NCI-H2107 (cell line): ENCODE measurements around the gene SYNM.
"Not testable (repeated sequence)": the region's sequence is repeated elsewhere in the genome, so short reads cannot be mapped to it uniquely, and the experiment has no call there.

Experiments used
- DNase-seq: peaks from one replicate; lab custom pipeline; 2025; lab: John Stamatoyannopoulos, UW

SYNM gene

DNA sequence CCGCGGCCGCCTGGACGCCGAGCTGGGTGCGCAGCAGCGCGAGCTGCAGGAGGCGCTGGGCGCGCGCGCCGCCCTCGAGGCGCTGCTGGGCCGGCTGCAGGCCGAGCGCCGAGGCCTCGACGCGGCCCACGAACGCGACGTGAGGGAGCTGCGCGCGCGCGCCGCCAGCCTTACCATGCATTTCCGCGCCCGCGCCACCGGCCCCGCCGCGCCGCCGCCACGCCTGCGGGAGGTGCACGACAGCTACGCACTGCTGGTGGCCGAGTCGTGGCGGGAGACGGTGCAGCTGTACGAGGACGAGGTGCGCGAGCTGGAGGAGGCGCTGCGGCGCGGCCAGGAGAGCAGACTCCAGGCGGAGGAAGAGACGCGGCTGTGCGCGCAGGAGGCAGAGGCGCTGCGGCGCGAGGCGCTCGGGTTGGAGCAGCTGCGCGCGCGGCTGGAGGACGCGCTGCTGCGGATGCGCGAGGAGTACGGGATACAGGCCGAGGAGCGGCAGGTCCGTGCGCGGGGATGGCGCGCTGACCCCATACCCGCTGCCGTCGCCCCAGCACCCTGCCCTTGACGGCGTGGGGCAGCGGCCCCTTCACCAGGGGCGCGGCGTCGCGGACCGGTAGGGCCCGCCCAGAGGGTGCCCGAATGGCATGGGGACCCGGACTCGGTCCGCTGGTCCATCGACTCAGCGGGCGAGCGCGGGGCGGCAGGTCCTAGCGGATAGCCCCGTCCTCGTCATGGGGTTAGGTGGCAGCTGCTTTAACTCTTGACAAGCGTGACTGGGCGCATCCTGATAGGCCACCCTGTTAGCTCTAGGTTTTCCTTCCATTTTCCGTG lies 848 bp downstream of the SYNM start:
- DNase-seq: peak; percentile 9

GRCh38 chr15:99106417-99107220 lies 1.7 kb downstream of the SYNM start:
- DNase-seq: no peak

DNA sequence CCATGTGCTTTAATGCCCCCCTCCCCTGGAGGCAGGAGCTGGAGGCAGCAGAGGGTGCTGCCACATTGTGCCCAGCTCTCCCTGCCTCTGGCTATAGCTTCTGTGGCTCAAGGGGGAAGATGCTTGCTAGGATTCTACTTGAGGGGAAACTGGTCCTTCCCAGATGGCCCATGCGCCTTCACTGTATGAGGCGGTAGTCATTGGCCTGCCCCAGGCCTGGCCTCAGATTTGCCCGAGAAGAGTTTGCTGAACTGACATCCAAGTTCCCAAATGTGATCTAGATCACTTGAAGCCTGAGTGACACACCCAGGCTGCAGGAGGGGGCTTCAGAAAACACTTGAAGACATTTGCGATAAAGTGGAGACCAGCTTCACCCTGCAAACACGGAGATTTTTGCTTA lies 4.1 kb downstream of the SYNM start:
- DNase-seq: no peak

DNA sequence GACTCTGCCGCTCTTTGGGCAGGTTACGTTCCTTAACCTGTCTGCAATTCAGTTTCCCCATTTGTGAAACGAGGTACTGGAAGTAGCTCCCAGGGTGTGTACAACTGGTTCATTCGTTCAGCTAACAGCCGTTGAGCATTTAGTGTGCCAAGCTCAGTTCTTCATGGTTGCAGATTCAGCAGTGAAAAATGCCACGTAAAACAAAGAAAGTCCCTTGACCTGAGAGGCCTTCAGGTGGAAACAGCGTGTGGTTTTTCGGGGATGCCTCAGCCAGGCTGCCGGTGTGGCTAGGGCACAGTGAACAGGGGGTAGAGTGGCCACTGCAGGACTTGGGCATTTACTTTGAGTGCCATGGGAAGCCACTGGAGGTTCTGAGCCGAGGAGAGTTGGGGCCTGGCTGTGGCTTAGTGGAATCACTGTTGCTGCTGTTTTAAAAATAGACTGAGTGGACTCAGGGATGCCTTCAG lies 4.7 kb downstream of the SYNM start:
- no peak for DNase-seq

GRCh38 chr15:99110093-99110492 lies 5.2 kb downstream of the SYNM start:
- no peak for DNase-seq

GRCh38 chr15:99110581-99111320 lies 5.9 kb downstream of the SYNM start:
- DNase-seq: no peak

DNA sequence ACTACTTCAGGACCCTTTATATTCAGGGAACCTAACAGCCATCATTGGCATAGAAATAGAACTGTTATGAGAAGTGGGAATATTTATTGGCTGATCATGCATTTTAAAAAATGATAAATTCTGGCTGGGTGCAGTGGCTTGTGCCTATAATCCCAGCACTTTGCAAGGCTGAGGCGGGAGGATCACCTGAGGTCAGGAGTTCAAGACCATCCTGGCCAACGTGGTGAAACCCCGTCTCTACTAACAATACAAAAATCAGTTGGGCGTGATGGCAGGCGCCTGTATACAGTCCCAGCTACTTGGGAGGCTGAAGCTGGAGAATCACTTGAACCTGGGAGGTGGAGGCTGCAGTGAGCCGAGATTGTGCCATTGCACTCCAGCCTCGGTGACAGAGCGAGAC lies 6.8 kb downstream of the SYNM start:
- DNase-seq: not testable (repeated sequence)

GRCh38 chr15:99113547-99114271 lies 8.8 kb downstream of the SYNM start:
- no peak for DNase-seq

- DNase-seq: no peak
Measured at GRCh38 chr15:99114511-99115299, 9.8 kb downstream of the SYNM start.

DNA sequence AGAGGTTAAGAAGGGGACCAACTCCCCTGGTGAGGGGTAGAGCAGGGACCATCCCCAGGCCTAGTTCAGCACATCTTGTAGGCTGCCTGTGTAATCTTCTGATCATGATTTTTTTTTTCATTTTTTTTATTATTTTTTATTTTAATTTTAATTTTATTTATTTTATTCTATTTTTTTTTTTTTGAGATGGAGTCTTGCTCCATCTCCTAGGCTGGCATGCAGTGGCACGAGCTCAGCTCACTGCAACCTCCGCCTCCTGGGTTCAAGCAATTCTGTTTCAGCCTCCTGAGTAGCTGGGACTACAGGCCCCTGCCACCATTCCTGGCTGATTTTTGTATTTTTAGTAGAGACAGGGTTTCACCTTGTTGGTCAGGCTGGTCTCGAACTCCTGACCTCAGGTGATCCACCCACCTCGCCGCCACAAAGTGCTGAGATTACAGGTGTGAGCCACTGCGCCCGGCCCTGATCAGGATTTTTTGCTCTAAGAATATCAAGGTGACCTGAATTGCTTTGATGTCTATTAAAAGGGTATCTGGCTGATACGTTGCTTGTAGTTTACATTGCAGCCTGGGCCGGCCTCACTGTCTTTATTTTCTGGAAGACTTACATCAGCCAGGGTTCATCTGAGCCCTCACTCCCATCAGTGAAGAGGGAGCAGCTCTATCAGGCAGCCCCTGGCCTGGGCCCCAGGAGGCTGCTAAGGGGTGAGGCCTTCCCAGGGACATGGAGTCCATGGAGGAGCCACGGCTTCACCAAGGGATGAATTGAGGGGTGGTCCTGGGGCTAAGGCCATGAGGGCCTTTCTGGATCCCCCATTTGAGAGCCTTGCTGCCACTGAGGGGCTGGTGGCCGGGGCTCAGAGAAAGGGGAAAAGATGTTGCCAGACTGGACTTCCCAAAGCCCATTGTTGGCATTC lies 10.7 kb downstream of the SYNM start:
- DNase-seq: no peak

GRCh38 chr15:99117111-99117510 lies 12.2 kb downstream of the SYNM start:
- no peak for DNase-seq

DNA sequence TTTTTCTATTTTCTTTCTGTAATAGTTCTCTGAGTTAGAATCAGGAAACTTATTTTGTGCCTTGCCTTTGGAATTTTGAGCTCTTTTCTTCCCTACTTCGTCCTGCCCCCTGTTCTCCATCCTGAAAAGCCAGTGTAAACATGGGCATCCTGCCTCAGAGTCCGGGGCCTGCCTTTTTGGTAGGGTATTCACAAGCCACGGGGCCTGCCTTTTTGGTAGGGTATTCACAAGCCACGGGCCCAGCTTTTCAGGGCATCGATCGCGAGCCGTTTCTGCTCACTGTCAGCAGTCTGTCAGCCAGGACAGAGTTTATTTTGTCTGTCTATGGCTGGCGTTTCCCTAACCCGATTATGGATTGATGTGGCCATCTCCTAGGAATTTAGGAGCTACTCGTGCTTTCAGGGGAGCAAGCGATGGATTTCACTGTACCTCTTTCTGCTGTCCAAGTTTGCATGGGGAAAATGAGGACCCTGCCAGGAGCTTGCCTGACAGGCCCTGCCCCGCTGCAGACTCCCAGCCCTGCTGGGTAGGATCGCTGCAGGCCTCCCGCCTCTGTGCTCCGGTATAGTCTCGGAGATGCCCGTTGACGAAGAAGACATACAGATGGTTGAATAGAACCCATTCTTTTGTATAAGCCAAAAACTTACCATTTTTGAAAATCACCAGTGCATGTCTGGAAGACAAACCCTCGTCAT lies 12.8 kb downstream of the SYNM start:
- no peak for DNase-seq

- DNase-seq: no peak
Measured at GRCh38 chr15:99118258-99118632, 13.4 kb downstream of the SYNM start.

DNA sequence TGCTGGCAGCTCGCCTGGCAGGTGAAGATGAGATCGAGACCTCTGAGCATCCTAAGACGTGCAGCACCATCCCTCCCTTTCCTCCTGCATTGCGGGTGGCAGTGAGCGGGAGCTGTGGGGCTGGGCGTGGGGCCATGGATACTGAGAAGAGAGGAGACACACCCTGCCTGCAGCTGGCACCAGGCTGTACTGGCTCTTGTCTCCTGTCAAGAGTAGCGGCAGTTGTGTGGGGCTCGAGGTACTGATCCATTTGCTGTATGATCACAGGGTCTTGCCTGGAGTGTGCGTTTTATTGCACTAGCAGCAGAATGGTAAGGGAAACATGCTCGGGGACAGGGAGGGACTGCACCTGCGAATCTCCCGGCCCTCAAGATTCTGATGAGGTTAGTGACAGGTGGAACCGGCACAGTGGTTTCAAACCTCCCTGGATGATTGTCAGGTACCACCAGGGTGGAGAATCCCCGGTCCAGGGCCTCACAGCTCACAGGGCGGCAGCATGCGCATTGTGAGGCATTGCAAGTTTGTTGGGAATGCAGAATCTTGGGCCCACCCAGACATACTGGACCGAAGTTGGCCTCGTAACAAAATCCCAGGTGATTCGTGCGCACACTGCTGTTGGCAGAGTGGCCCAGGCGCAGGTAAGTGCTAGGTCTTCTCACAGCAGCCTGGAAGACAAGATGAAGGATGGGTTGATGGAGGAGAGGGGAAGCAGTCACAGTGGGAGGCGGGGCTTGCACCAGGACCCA lies 14.1 kb downstream of the SYNM start:
- DNase-seq: no peak

- no peak for DNase-seq
Measured at GRCh38 chr15:99120050-99120777, 15.3 kb downstream of the SYNM start.

DNA sequence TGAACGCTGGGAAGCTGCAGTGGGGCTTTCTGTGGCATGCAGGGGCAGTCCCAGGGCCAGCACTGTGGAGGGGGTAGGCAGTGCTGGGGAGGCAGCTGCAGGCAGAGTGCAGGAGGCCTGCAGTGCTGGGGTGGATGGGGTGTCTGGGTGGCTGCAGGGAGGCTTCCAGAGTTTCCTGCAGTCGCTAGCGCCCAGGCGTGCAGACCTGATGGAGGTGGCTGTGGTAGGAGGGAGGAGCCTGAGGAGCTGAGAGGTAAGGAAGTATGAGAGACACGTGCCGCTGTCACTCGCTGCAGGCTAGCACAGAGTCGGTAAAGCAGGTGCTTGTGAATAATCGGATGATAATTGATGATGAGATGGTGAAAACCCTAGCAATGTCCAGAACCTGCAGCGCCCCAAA lies 16.3 kb downstream of the SYNM start:
- no peak for DNase-seq

GRCh38 chr15:99121691-99122410 lies 17.0 kb downstream of the SYNM start:
- DNase-seq: no peak
